T1000 (cell line): ENCODE results near the gene RCAN2.
A peak's percentile ranks its signal among the peaks of the same experiment; 100 is the strongest.
"Not testable (repeated sequence)": the region's sequence is repeated elsewhere in the genome, so short reads cannot be mapped to it uniquely, and the experiment has no call there.

ENCODE experiments used
- DNase-seq: peaks from one replicate; lab custom pipeline; 2025; ENCODE audit warnings: mixed read lengths; lab: John Stamatoyannopoulos, UW

The RCAN2 gene

DNA sequence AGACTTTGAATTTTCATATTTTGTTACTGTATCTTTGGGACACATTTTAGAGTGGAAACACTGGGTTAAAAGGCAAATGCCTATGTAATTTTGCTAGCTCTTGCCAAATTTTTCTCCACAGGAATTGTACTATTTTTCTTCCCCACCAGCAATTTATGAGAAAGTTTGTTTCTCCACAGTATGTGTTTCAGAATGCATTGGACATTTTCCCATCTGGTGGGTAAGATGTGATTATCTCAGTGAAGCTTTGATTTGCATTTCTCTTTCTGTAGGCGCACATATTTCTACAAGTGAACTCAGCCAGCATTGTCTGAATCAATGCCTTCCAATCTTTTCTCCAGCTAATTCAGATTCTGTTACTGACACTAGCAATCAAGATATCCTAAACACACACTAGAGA, 157.8 kb downstream of the RCAN2 start:
- DNase-seq: no peak

- DNase-seq: not testable (repeated sequence)
Measured at GRCh38 chr6:46332448-46332847, 158.8 kb downstream of the RCAN2 start.

DNA sequence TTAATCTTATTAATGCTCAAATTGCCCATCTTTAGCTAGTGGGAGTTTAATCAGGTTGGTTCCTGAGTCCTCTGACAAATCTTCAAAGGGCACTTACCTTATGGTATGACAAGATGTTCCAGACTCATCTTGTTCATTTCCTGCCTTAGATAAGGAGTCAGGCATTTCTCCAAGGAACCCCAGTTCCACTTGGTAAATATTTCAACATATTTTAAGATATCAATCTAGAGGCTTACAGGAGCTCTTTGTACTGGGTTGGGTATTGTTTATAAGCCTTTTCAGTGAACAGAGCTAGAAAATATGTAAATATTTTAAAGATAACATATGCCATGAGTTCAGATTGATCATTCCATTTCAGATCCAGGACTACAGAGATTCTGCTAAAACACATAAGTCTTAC, 159.8 kb downstream of the RCAN2 start:
- no peak for DNase-seq

- DNase-seq: no peak
Measured at GRCh38 chr6:46329568-46329967, 161.7 kb downstream of the RCAN2 start.

- no peak for DNase-seq
Measured at GRCh38 chr6:46327779-46328178, 163.5 kb downstream of the RCAN2 start.

DNA sequence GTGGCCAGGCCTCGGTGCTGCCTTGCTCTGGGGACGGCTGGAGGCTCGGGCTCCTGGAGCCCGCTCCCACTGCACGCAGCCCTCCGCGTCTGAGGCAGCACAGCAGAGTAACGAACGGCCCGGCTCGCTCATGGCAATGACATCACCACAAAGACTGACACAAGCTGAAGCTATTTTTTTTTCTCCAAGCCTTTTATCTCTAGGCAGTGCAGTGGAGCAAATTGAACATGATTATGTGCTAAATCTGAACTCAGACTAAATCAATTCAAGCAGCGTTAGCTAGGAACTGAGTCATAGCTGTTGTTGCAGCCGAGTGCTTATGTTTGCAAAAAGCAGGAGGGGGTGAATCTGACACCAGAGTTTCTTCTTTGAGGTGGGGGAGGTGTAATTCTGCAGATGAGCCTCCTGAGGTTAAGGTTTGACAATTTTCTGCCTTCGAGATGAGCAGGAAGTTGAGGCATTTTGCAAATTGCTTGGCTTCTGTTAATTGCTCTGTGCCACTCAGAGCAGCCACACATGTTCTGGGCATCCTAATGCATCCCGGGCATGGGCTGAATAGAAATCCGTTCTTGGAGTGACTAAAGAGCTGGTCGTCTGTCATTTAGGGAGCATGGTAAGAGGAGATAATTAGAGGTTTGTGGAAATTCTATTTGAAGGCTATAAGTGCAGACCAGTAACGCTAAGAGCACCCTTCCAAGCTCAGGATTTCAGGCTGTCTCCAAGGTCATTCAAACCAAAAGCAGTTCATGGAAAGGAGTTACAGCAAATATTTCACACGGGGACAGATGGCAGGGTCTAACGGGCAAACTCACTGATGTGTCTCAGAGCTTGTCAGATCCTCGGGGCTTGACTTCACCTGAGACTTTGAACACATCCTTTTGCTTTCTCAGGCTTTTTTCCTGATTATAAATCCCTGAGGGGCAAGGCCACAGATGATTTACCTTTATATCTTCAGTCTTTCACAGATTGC, 165.4 kb downstream of the RCAN2 start:
- DNase-seq: no peak

GRCh38 chr6:46324706-46325105, 166.5 kb downstream of the RCAN2 start:
- no peak for DNase-seq

DNA sequence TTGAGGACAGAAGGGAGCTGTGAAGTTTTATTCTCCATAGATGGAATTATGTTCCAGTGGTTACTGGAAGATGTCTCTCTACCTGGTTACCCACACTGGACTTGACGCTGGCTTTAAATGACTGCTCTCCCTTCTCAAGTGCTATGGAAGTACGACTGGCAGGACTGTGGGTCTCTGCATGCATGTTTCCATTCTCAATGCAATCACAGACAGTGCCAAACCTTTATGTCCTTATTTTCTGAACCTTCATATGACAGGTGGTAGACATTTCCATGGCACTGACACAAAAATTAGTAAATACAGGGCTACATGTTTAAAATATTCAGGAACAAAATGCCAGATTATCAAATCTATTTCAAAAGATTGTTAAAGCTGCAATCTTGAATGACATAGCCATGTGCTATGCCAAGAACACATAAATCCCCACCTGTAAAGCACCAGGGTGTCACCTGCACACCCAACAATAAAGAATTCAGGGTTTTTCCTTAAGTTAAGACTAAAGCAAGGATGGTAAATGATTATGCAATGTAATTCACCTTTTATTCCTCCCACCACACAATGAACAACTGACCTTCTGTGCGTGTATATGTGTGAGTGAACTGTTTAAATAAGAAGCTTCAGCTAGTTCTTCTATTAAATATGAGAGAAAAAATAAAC, 167.2 kb downstream of the RCAN2 start:
- DNase-seq: no peak

DNA sequence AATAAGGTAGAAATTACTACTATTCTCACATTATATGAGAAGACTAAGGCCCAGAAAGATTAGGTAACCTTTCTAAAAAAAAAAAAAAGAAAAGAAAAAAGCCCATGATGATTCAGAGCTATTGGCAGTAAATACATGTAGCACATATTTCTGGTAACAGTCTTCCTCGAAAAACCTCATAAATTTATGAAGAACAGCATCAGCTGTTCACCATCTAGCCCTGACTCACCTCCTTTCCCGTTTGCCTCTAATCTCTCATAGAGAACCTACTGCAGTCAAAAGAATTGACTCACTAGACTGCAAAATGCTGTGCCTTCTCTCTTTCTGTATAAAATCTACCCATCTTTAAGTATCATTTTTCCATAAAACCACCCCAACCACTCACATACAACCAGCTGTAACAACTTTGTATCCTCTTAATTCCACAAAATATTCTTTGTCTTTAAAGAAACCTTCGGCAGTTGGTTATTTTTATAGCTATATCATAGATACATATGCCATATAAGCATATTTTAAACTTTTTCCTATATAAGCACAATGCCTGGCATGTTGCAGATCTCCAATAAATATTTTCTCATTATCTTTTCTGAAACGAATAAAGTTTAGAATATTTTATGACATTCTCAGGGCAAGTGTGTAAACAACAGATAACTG, 167.8 kb downstream of the RCAN2 start:
- DNase-seq: peak; percentile 50

DNA sequence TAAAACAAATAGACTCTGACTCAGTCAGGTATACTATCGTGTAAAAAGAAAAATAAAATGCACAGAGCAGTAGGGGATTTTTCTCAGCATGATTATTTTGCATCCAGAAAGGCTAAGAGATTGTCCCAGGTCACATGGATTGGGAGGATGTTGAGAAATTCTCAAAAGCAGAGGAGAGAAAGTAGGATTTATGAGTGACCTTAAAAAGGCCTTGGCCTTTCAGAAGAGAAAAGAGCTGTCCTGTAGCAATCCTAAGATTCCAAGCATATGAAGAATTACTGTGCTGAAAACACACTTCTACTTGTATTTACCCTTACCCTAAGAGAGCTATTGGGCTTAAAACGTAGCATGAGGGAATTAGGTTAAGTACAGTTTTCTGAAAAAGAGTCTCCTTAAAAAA, 170.7 kb downstream of the RCAN2 start:
- DNase-seq: no peak

GRCh38 chr6:46315589-46315988, 175.7 kb downstream of the RCAN2 start:
- DNase-seq: no peak

DNA sequence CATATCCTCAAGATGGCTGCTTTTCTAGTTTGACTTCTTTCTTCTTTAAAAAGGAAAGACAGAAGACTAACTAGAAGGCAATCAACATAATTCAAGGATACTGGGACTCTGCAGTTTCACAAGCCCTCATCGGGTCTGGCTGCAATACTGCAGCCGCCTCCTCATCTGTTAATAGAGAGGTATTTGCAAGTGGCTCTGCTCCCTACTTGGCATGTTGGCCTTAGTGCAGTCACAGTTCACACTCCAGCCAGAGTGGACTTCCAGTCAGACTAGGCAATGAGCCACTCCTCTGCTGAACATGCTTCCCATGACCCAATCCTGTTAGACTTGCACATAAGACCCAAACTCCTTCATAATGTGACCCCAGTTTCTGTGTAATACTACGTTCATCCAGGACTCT, 178.6 kb downstream of the RCAN2 start:
- DNase-seq: no peak

- no peak for DNase-seq
Measured at GRCh38 chr6:46310196-46310595, 181.1 kb downstream of the RCAN2 start.

- DNase-seq: no peak
Measured at GRCh38 chr6:46306431-46306830, 184.8 kb downstream of the RCAN2 start.

- DNase-seq: no peak
Measured at GRCh38 chr6:46305833-46306232, 185.4 kb downstream of the RCAN2 start.

GRCh38 chr6:46305236-46305635, 186.0 kb downstream of the RCAN2 start:
- no peak for DNase-seq

GRCh38 chr6:46302816-46303215, 188.4 kb downstream of the RCAN2 start:
- DNase-seq: no peak

GRCh38 chr6:46302176-46302575, 189.1 kb downstream of the RCAN2 start:
- no peak for DNase-seq

DNA sequence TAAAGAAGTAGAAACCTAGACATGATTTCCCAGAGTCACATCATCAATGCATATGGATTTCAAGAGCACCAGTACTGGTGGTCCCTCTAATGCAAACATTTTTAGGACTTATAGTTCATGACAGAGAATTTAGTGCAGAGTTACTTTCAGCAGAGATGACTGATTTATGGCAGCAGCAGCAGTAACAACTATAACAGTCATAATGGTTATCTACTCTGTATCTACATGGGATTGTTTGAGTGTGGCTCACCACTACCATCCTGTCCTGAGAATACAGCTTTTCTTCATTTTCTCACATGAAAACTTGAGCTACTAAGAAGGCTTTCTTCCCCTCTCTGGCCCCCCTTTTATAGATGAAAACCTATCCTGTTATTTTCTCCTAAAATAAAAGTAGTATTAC, 192.0 kb downstream of the RCAN2 start:
- DNase-seq: no peak

DNA sequence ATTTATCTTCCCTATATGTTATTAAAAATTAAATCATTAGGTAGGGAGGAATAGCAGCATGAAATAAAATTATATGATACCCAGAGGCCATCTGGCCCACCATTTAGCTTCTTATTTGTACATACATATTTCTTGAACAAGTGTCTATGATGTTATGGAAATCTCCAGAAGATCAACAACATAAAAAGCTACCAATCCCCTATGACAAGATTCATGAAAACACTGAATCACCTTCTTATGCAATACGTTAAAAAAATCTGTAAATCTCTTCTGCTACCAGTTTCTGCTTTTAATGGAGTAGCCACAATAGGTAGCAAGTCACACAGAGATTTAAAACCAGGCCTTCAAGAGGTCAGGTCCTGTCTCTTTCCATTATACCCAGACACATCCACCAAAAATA, 194.7 kb downstream of the RCAN2 start:
- DNase-seq: no peak

GRCh38 chr6:46293641-46294316, 197.5 kb downstream of the RCAN2 start:
- no peak for DNase-seq

DNA sequence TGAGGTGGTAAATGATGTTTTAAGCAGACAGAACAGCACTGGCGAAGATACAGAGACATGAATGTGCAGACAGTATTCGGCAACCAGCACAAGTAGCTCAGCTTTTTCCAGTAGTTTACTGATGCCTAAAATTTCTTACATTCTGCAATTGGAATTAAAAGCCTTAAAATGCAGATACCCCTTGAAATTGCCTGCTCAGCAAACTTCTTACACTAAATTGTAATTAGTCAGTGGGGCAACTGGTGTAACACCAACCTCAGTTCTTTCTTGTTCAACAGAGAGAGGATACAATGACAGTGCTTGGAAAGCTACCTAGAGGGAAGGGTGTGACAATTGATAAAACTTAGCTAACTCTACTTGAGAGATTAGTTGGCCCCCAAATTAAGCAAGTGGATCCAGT, 199.4 kb downstream of the RCAN2 start:
- DNase-seq: no peak
